Subcutaneous adipose tissue (tissue), 4 donors: ENCODE data around the gene SLC9A6. TPM values are rescaled to one million over a fixed set of nuclear protein-coding genes. Genes with fewer than 3 reads are reported as not detected.

ENCODE experiments used
- CTCF ChIP-seq: fragments of 450-650 bp; IDR thresholded peaks from one replicate; pipeline ENCODE4 v1.5.1; 2016; ENCODE audit warnings: low read depth, mild to moderate bottlenecking, control low read depth, antibody characterized with exemption, moderate library complexity
- total RNA-seq, 4 donors: library from RNA; depleted of rRNA; stranded (reverse); fragments of >200 nt; gene quantifications; one replicate each; pipeline ENCODE4 v1.1.0, GENCODE V29; 2016

The SLC9A6 gene
- total RNA-seq, 4 donors from 2014 or later: 17.1 to 24.0 (median 18.6) TPM

- TF ChIP-seq CTCF: no peak
Observed at GRCh38 chrX:136028383-136028984, 43.2 kb downstream of the SLC9A6 start.

GRCh38 chrX:136029766-136030165, 44.5 kb downstream of the SLC9A6 start:
- no peak for TF ChIP-seq CTCF

- no peak for TF ChIP-seq CTCF
Observed at GRCh38 chrX:136030303-136031191, 45.3 kb downstream of the SLC9A6 start.

GRCh38 chrX:136031626-136032025, 46.4 kb downstream of the SLC9A6 start:
- TF ChIP-seq CTCF: no peak

- no peak for TF ChIP-seq CTCF
Observed at GRCh38 chrX:136032370-136032769, 47.1 kb downstream of the SLC9A6 start.

- no peak for TF ChIP-seq CTCF
Observed at GRCh38 chrX:136034668-136035067, 49.4 kb downstream of the SLC9A6 start.

GRCh38 chrX:136035663-136036062, 50.4 kb downstream of the SLC9A6 start:
- TF ChIP-seq CTCF: no peak
